HepG2 (cell line): ENCODE results near the gene TRAPPC5. TPM values are rescaled to one million over a fixed set of nuclear protein-coding genes. Genes with fewer than 3 reads are reported as not detected.

Experiments used
- ATAC-seq: fragments of 200-7000 bp; cut with Tn5 transposase; 3 replicates; pipeline ENCODE4 v1.9.1; 2020; ENCODE audit warnings: mild to moderate bottlenecking, moderate library complexity
- BruUV-seq: library from RNA; stranded (reverse); fragments of 400-500 nt; replicated peaks from 2 replicates; lab custom pipeline; 2021; lab: Mats Ljungman, UMichigan
- CTCF ChIA-PET: fragments of 300-600 bp; formaldehyde crosslinking; extraction: SDS; loops from one replicate; lab custom pipeline; 2021; ENCODE audit warnings: low total read pairs, inconsistent platforms, low intra/inter-chr PET ratio; lab: Yijun Ruan, JAX
- POLR2A ChIA-PET: fragments of 350-600 bp; sonication (Branson Sonifier 250); formaldehyde crosslinking; loops from one replicate; lab custom pipeline; 2020; ENCODE audit warnings: antibody characterized with exemption, inconsistent platforms; lab: Yijun Ruan, JAX
- DNase-seq: peaks from one replicate; pipeline ENCODE4 v3.0.0-alpha.2; 2015; ENCODE audit warnings: low spot score
- FAIRE-seq: peaks from 3 replicates; lab custom pipeline; 2011; peaks lifted over from hg19 to GRCh38; lab: Jason Lieb, UNC
- H2AFZ ChIP-seq: one replicate; pipeline ENCODE4 v1.6.1; 2011; ENCODE audit warnings: low read length, inconsistent platforms
- H3K27ac ChIP-seq: fragments of 300-600 bp; 3 replicates; pipeline ENCODE4 v1.8.0; 2011; ENCODE audit warnings: mixed run types, mild to moderate bottlenecking, mixed read lengths, low read length, inconsistent platforms; ENCODE audit not compliant: insufficient read depth; ENCODE audit errors: extremely low read length
- H3K27me3 ChIP-seq, 2 experiments: fragments of 200-600 bp in 1 of 2; 2 replicates in 1 of 2; 3 replicates in 1 of 2; pipeline versions ENCODE4 v1.6.0 to v1.8.0; 2011; ENCODE audit warnings: low read length in 2 of 2, mild to moderate bottlenecking in 2 of 2, moderate library complexity in 2 of 2, inconsistent platforms in 1 of 2; ENCODE audit not compliant: insufficient read depth in 2 of 2, control insufficient read depth in 1 of 2
- H3K36me3 ChIP-seq, 2 experiments: fragments of 200-600 bp in 1 of 2; replicated peaks in 1 of 2; 2 replicates in 1 of 2; 3 replicates in 1 of 2; pipeline versions ENCODE4 v1.5.1 to v1.8.0; 2011; ENCODE audit warnings: low read length in 2 of 2, inconsistent platforms in 1 of 2; ENCODE audit not compliant: insufficient read depth in 2 of 2, control insufficient read depth in 1 of 2
- H3K4me1 ChIP-seq: 2 replicates; pipeline ENCODE4 v1.5.1; 2012; ENCODE audit warnings: low read length, inconsistent platforms; ENCODE audit not compliant: insufficient read depth
- H3K4me2 ChIP-seq: 2 replicates; pipeline ENCODE4 v1.6.0; 2011; ENCODE audit warnings: low read depth, low read length, inconsistent platforms
- H3K4me3 ChIP-seq, 3 experiments: fragments of 200-600 bp in 1 of 3; sonication (generic), shearing (Covaris generic) in 1 of 3; replicated peaks in 1 of 3; 2 replicates each; pipeline ENCODE4 v1.5.1; 2011 to 2016; ENCODE audit warnings: low read length in 3 of 3, inconsistent platforms in 2 of 3, low read depth in 2 of 3, mild to moderate bottlenecking in 2 of 3, control low read depth in 1 of 3, mixed read lengths in 1 of 3; ENCODE audit not compliant: insufficient read depth in 1 of 3
- H3K79me2 ChIP-seq: one replicate; pipeline ENCODE4 v1.6.1; 2011; ENCODE audit warnings: low read length, inconsistent platforms; ENCODE audit not compliant: insufficient read depth
- H3K9ac ChIP-seq: 2 replicates; pipeline ENCODE4 v1.6.0; 2011; ENCODE audit warnings: mild to moderate bottlenecking, low read depth, low read length, inconsistent platforms; ENCODE audit not compliant: insufficient read depth
- H3K9me3 ChIP-seq: 2 replicates; pipeline ENCODE4 v1.5.1; 2012; ENCODE audit warnings: mild to moderate bottlenecking, low read length
- H4K20me1 ChIP-seq: 2 replicates; pipeline ENCODE4 v1.6.0; 2011; ENCODE audit warnings: inconsistent platforms, mild to moderate bottlenecking, low read length, moderate library complexity; ENCODE audit not compliant: insufficient read depth
- ATF6 ChIP-seq: sonication (generic); formaldehyde crosslinking; conservative IDR thresholded peaks from 2 replicates; pipeline ENCODE4 v1.4.0; 2020; ENCODE audit warnings: missing genetic modification reagents
- CSRNP2 ChIP-seq: sonication (generic); formaldehyde crosslinking; conservative IDR thresholded peaks from 2 replicates; pipeline ENCODE4 v1.8.0; 2022; ENCODE audit warnings: low read depth, missing genetic modification reagents
- FOXA1 ChIP-seq, 2 experiments: fragments of 450-650 bp in 1 of 2; sonication (generic) in 1 of 2; formaldehyde crosslinking in 1 of 2; IDR thresholded peaks; 2 replicates each; pipeline versions ENCODE4 v1.4.0 to v1.6.1; 2016 to 2020; ENCODE audit warnings: missing genetic modification reagents in 1 of 2
- NFKB2 ChIP-seq: sonication (generic); formaldehyde crosslinking; IDR thresholded peaks from 2 replicates; pipeline ENCODE4 v1.4.0; 2020; ENCODE audit warnings: missing genetic modification reagents, borderline replicate concordance
- NFYC ChIP-seq: IDR thresholded peaks from 2 replicates; pipeline ENCODE4 v1.6.1; 2016; ENCODE audit warnings: missing genetic modification reagents, missing compliant biosample characterization
- SP1 ChIP-seq, 2 experiments: fragments of 450-650 bp in 1 of 2; sonication (generic) in 1 of 2; formaldehyde crosslinking in 1 of 2; IDR thresholded peaks; 2 replicates each; pipeline versions ENCODE4 v1.4.0 to v1.6.1; 2016 to 2020; ENCODE audit warnings: missing genetic modification reagents in 1 of 2
- ZBTB43 ChIP-seq: sonication (generic); formaldehyde crosslinking; conservative IDR thresholded peaks from 2 replicates; pipeline ENCODE4 v1.4.0; 2020; ENCODE audit warnings: missing genetic modification reagents
- ZNF280B ChIP-seq: sonication (generic); formaldehyde crosslinking; IDR thresholded peaks from 2 replicates; pipeline ENCODE4 v1.5.0; 2020; ENCODE audit warnings: missing genetic modification reagents, mild to moderate bottlenecking, borderline replicate concordance
- ZNF672 ChIP-seq: sonication (generic); formaldehyde crosslinking; IDR thresholded peaks from 2 replicates; pipeline ENCODE4 v1.8.1; 2022; ENCODE audit warnings: missing genetic modification reagents
- WGBS: methylation state at CpG from one replicate; pipeline ENCODE4 v1.1.6; 2017; ENCODE audit warnings: low lambda C conversion rate; 5-methylcytosine and 5-hydroxymethylcytosine counted together
- in situ Hi-C: cut with HindIII; loops from 2 replicates; pipeline ENCODE4 v1.10.0; 2017; ENCODE audit warnings: low pct_unique_long_range_greater_than_20kb; ENCODE audit not compliant: extremely low pct_ligation_motif_present
- intact Hi-C: fragments of 100-400 bp; cut with micrococcal nuclease; formaldehyde crosslinking; loops from one replicate; pipeline ENCODE4 v1.10.0; 2022; ENCODE audit not compliant: unreplicated experiment
- polyA plus RNA-seq, 8 experiments: library from polyadenylated mRNA; depleted of rRNA in 3 of 8; stranded (reverse) in 7 of 8; unstranded in 1 of 8; fragments of >200 nt; fragmentation: Illumina TruSeq in 4 of 8; extraction: Trizol in 4 of 8; gene quantifications; 2 replicates each; pipeline versions ENCODE4 v1.2.1 to v1.2.3, GENCODE V29; 2011 to 2016; ENCODE audit warnings: low read depth in 4 of 8, missing spikeins in 1 of 8, mixed read lengths in 1 of 8; ENCODE audit not compliant: insufficient read depth in 1 of 8
- total RNA-seq, 5 experiments: library from RNA; depleted of rRNA; stranded (reverse); fragments of >200 nt; fragmentation: Illumina TruSeq; extraction: Trizol; gene quantifications; 2 replicates each; pipeline ENCODE4 v1.2.3, GENCODE V29; 2016; ENCODE audit warnings: low read depth in 1 of 5

TRAPPC5 gene
- total and polyA plus RNA-seq, 2 of the 13 experiments (the other 11 are each of a cell fraction or from before 2014, with no cell fraction given) = 38.5 to 78.7 TPM

- Histone ChIP-seq H3K9ac (no peak overlapping the region), H3K27me3 (no peaks in the 10 kb centered on the region; a peak in 1 of 5 replicates), H3K4me3 (no peak overlapping the region), H4K20me1 (no peaks in the 10 kb centered on the region), H3K9me3 (no peaks in the 10 kb centered on the region), H3K4me1 (peaks cover 21% of the 10 kb centered on the region), H3K79me2 (no peaks in the 10 kb centered on the region), H2AFZ (no peak overlapping the region), H3K36me3 (no peaks in the 10 kb centered on the region), H3K4me2 (no peak overlapping the region), H3K27ac (no peak overlapping the region)
- POLR2A ChIA-PET = no interaction called here
- intact Hi-C loops (no loop called here), in situ Hi-C loops (no loop called here)
- no peak for ATAC-seq
- 34% methylated on average over 8 of the region's 8 CpGs for WGBS
- CTCF ChIA-PET = no interaction called here
- no peak for DNase-seq
- FAIRE-seq = no peak
- TF ChIP-seq NFYC (CRISPR knock-in tag) (no peak), ZNF672 (no peak), CSRNP2 (CRISPR knock-in tag) (no peak), ATF6 (CRISPR knock-in tag) (no peak)
- no TSS peak for BruUV-seq
Observed at GRCh38 chr19:7654401-7654800, 26.2 kb upstream of the TRAPPC5 start.

GRCh38 chr19:7655581-7655980 is 25.1 kb upstream of the TRAPPC5 start:
- H3K27me3 ChIP-seq = no peaks in the 10 kb centered on the region; a peak in 1 of 5 replicates
- WGBS = 51% methylated on average over 8 of the region's 8 CpGs
- H2AFZ ChIP-seq = no peak overlapping the region
- no TSS peak for BruUV-seq
- no peak overlapping the region for H3K9ac ChIP-seq
- no peaks in the 10 kb centered on the region for H3K9me3 ChIP-seq
- H3K36me3 ChIP-seq = no peaks in the 10 kb centered on the region
- ChIA-PET POLR2A (no interaction called here), CTCF (no interaction called here)
- no peaks in the 10 kb centered on the region for H3K79me2 ChIP-seq
- no peak for FAIRE-seq
- DNase-seq = no peak
- no peak overlapping the region for H3K4me3 ChIP-seq
- no peak overlapping the region for H3K27ac ChIP-seq
- intact Hi-C loops (no loop called here), in situ Hi-C loops (no loop called here)
- no peaks in the 10 kb centered on the region for H4K20me1 ChIP-seq
- no peak overlapping the region for H3K4me2 ChIP-seq
- no peak for ATAC-seq
- H3K4me1 ChIP-seq = peaks cover 21% of the 10 kb centered on the region
- no peak for TF ChIP-seq ZBTB43 (CRISPR knock-in tag)
- TF ChIP-seq ZNF280B (CRISPR knock-in tag) = no peak
- no peak for TF ChIP-seq SP1 (IDR thresholded peaks at IDR 0.05)
- no peak for TF ChIP-seq SP1 (CRISPR knock-in tag; IDR thresholded peaks at IDR 0.05)
- TF ChIP-seq FOXA1 (IDR thresholded peaks at IDR 0.05) = no peak
- TF ChIP-seq FOXA1 (CRISPR knock-in tag; IDR thresholded peaks at IDR 0.05) = no peak
- no peak for TF ChIP-seq NFKB2 (CRISPR knock-in tag)
